HEK293 (cell line): ENCODE measurements around the gene CDKN3.

Source experiments
- CTCF ChIA-PET: fragments of 350-600 bp; formaldehyde crosslinking; extraction: SDS; loops from one replicate; lab custom pipeline; 2021; ENCODE audit warnings: antibody characterized with exemption; lab: Yijun Ruan, JAX
- POLR2A ChIA-PET: fragments of 300-600 bp; formaldehyde crosslinking; extraction: SDS; loops from one replicate; lab custom pipeline; 2020; ENCODE audit warnings: antibody characterized with exemption, inconsistent platforms; lab: Yijun Ruan, JAX
- H3K27ac ChIP-seq: fragments of 200-500 bp; sonication (Bioruptor generic); 2 replicates; pipeline ENCODE4 v1.5.1; 2014; ENCODE audit warnings: low read depth, low read length, control low read depth, inconsistent platforms; ENCODE audit errors: extremely low read depth
- H3K36me3 ChIP-seq, 2 experiments: fragments of 200-500 bp in 1 of 2; sonication (Bioruptor generic) in 1 of 2; 1 replicate in 1 of 2; 2 replicates in 1 of 2; pipeline ENCODE4 v1.5.1; 2014 to 2017; ENCODE audit warnings: inconsistent platforms in 2 of 2, low read length in 2 of 2; ENCODE audit not compliant: control insufficient read depth in 2 of 2, insufficient read depth in 1 of 2
- H3K4me1 ChIP-seq: fragments of 200-500 bp; sonication (Bioruptor generic); 2 replicates; pipeline ENCODE4 v1.5.1; 2014; ENCODE audit warnings: mild to moderate bottlenecking, low read length, inconsistent platforms; ENCODE audit not compliant: control insufficient read depth, insufficient read depth
- H3K4me3 ChIP-seq: 2 replicates; pipeline ENCODE4 v1.5.1; 2011; ENCODE audit warnings: low read depth, mild to moderate bottlenecking, control low read depth, low read length, moderate library complexity
- H3K9me3 ChIP-seq: fragments of 200-500 bp; sonication (Bioruptor generic); 2 replicates; pipeline ENCODE4 v1.5.1; 2014; ENCODE audit warnings: low read depth, low read length, inconsistent platforms; ENCODE audit not compliant: control insufficient read depth, insufficient read depth
- PRDM1 ChIP-seq: fragments of 450-650 bp; formaldehyde crosslinking; IDR thresholded peaks from 2 replicates; pipeline ENCODE4; 2016; ENCODE audit warnings: missing biosample characterization, missing genetic modification characterization
- ZIC2 ChIP-seq: fragments of 450-650 bp; formaldehyde crosslinking; IDR thresholded peaks from 2 replicates; pipeline ENCODE4 v1.5.1; 2016; ENCODE audit warnings: missing biosample characterization, missing genetic modification characterization
- ZNF16 ChIP-seq: fragments of 450-650 bp; formaldehyde crosslinking; IDR thresholded peaks from 2 replicates; pipeline ENCODE4 v1.5.1; 2016; ENCODE audit warnings: low read depth, missing biosample characterization, missing genetic modification characterization
- ZNF175 ChIP-seq: fragments of 450-650 bp; formaldehyde crosslinking; IDR thresholded peaks from 2 replicates; pipeline ENCODE4 v1.5.1; 2016; ENCODE audit warnings: missing biosample characterization, missing genetic modification characterization
- ZNF266 ChIP-seq: fragments of 450-650 bp; formaldehyde crosslinking; IDR thresholded peaks from 2 replicates; pipeline ENCODE4 v1.5.1; 2016; ENCODE audit warnings: missing biosample characterization, missing genetic modification characterization, low read depth
- ZNF391 ChIP-seq: fragments of 450-650 bp; formaldehyde crosslinking; IDR thresholded peaks from 2 replicates; pipeline ENCODE4 v1.5.1; 2016; ENCODE audit warnings: low read depth, missing biosample characterization, missing genetic modification characterization, borderline replicate concordance
- ZNF529 ChIP-seq: fragments of 450-650 bp; formaldehyde crosslinking; IDR thresholded peaks from 2 replicates; pipeline ENCODE4 v1.5.1; 2017; ENCODE audit warnings: missing genetic modification characterization, missing biosample characterization; ENCODE audit not compliant: insufficient replicate concordance
- ZNF544 ChIP-seq: fragments of 450-650 bp; formaldehyde crosslinking; IDR thresholded peaks from 2 replicates; pipeline ENCODE4 v1.5.0; 2017; ENCODE audit warnings: missing biosample characterization, missing genetic modification characterization
- ZNF549 ChIP-seq: fragments of 450-650 bp; IDR thresholded peaks from 2 replicates; pipeline ENCODE4 v1.5.1; 2018; ENCODE audit warnings: missing biosample characterization, missing genetic modification characterization, mild to moderate bottlenecking, inconsistent platforms, moderate library complexity
- ZNF664 ChIP-seq: fragments of 450-650 bp; formaldehyde crosslinking; IDR thresholded peaks from 2 replicates; pipeline ENCODE4 v1.5.1; 2016; ENCODE audit warnings: missing biosample characterization, missing genetic modification characterization
- ZNF768 ChIP-seq: fragments of 450-650 bp; formaldehyde crosslinking; IDR thresholded peaks from 2 replicates; pipeline ENCODE4 v1.5.1; 2018; ENCODE audit warnings: missing biosample characterization, mild to moderate bottlenecking, missing genetic modification characterization
- ZSCAN23 ChIP-seq: fragments of 450-650 bp; formaldehyde crosslinking; IDR thresholded peaks from 2 replicates; pipeline ENCODE4 v1.5.1; 2016; ENCODE audit warnings: missing biosample characterization, missing genetic modification characterization
- TF ChIP-seq, protein P1 (sequence below): fragments of 450-650 bp; formaldehyde crosslinking; IDR thresholded peaks from 2 replicates; pipeline ENCODE4 v1.5.1; 2016; ENCODE audit warnings: missing biosample characterization, missing genetic modification characterization, low read depth
- TF ChIP-seq, protein P2 (sequence below): fragments of 450-650 bp; formaldehyde crosslinking; IDR thresholded peaks from 2 replicates; pipeline ENCODE4; 2016; ENCODE audit warnings: missing biosample characterization, missing genetic modification characterization
- TF ChIP-seq, protein P3 (sequence below): IDR thresholded peaks from 2 replicates; pipeline ENCODE4 v1.6.1; 2011; ENCODE audit warnings: mild to moderate bottlenecking, low read depth, low read length, borderline replicate concordance
- TF ChIP-seq, protein P4 (sequence below): fragments of 450-650 bp; formaldehyde crosslinking; IDR thresholded peaks from 2 replicates; pipeline ENCODE4 v1.5.1; 2016; ENCODE audit warnings: missing biosample characterization, missing genetic modification characterization
- TF ChIP-seq, protein P5 (sequence below): fragments of 450-650 bp; formaldehyde crosslinking; IDR thresholded peaks from 2 replicates; pipeline ENCODE4 v1.5.1; 2016; ENCODE audit warnings: missing biosample characterization, missing genetic modification characterization, borderline replicate concordance

CDKN3 gene

DNA sequence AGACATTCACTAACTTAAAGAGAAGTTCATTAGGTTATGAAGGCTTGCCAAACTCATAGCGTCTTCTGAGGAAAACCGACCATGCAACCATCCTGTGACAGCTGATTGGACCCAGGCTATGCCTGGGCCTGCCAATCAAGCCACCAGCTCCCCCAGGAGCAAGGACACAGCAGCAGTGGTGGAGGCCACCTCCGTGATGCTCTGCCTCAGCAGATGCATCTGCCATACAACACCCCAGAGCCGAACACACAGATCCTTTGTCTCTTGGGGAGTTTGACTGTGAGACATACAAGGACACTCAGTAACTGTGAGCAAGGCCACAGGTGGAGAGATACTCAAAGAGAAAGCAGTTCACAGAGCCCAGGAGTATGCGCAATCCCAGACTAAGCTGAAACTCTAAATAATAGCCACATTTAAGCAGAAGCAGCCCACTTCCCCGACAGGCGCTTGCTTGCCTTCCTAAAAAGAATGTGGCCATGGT, 54.4 kb downstream of the CDKN3 start:
- TF ChIP-seq ZNF768 (no peak), ZNF175 (tag by site-specific recombination) (no peak)
- TF ChIP-seq, all 188 proteins: peak for 0
- no peak overlapping the region for H3K4me3 ChIP-seq
- H3K9me3 ChIP-seq: no peaks in the 10 kb centered on the region
- no peaks in the 10 kb centered on the region; a peak in 1 of 3 replicates for H3K36me3 ChIP-seq
- no peak overlapping the region for H3K27ac ChIP-seq
- H3K4me1 ChIP-seq: 0 out of 2 replicates have a peak, but pooled peaks cover 2% of the 10 kb centered on the region
- CTCF ChIA-PET: interaction anchor here (1.5 kb wide), 1 partner anchor 9 kb away, joined by 4 read pairs; no protein-coding TSS in a partner anchor
- POLR2A ChIA-PET: no interaction called here

DNA sequence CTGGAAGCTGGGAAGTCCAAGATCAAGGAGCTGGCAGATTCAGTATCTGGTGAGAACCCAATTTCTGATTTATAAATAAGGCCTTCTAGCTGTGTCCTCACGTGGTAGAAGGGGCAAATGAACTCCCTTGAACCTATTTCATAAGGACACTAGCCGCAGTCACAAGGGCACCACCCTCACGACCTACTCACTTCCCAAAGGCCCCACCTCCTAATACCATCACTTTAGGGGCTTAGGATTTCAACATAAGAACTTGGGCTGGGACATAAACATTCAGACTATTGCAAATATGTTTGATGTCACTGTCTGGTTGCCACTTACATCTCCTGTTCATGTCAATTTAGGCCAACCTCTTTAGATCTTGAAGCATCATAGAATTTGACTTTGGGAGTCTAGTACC, 55.2 kb downstream of the CDKN3 start:
- H3K4me3 ChIP-seq: no peak overlapping the region
- no peaks in the 10 kb centered on the region for H3K4me1 ChIP-seq
- ChIA-PET POLR2A (interaction anchor here (0.7 kb wide), 1 partner anchor 11 kb away, joined by 3 read pairs; no protein-coding TSS in a partner anchor), CTCF (interaction anchor here (0.6 kb wide), 2 partner anchors 56 to 84 kb away, joined by 3 read pairs; no protein-coding TSS in a partner anchor)
- H3K36me3 ChIP-seq: no peaks in the 10 kb centered on the region; a peak in 1 of 3 replicates
- H3K27ac ChIP-seq: no peak overlapping the region
- TF ChIP-seq, protein P1, sequence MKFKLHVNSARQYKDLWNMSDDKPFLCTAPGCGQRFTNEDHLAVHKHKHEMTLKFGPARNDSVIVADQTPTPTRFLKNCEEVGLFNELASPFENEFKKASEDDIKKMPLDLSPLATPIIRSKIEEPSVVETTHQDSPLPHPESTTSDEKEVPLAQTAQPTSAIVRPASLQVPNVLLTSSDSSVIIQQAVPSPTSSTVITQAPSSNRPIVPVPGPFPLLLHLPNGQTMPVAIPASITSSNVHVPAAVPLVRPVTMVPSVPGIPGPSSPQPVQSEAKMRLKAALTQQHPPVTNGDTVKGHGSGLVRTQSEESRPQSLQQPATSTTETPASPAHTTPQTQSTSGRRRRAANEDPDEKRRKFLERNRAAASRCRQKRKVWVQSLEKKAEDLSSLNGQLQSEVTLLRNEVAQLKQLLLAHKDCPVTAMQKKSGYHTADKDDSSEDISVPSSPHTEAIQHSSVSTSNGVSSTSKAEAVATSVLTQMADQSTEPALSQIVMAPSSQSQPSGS (tag by site-specific recombination): no peak
- no peak for TF ChIP-seq ZNF391 (tag by site-specific recombination)
- TF ChIP-seq, all 188 proteins: peak for 0
- H3K9me3 ChIP-seq: no peaks in the 10 kb centered on the region

DNA sequence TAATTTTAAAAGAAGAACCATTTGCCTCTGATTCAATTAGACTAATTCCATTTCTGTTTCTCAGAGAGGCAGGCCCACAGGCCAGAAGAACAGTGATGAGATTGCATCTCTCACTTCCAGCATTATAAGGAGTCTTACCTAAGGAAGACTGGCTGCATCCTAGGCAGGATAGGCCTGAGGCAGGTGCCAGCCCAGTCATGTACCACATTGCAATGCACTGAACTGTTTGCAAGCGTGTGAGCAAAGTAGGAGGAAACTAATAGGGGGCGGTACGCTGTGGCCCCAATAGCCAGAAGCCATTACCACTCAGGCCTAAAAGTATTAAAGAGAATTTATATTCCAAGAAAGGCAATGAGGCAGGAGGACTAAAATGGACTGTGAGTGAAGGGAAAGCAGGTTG, 56.4 kb downstream of the CDKN3 start:
- Histone ChIP-seq H3K4me1 (no peaks in the 10 kb centered on the region), H3K9me3 (no peaks in the 10 kb centered on the region), H3K4me3 (no peak overlapping the region), H3K27ac (no peak overlapping the region), H3K36me3 (no peaks in the 10 kb centered on the region; a peak in 1 of 3 replicates)
- TF ChIP-seq, protein P2, sequence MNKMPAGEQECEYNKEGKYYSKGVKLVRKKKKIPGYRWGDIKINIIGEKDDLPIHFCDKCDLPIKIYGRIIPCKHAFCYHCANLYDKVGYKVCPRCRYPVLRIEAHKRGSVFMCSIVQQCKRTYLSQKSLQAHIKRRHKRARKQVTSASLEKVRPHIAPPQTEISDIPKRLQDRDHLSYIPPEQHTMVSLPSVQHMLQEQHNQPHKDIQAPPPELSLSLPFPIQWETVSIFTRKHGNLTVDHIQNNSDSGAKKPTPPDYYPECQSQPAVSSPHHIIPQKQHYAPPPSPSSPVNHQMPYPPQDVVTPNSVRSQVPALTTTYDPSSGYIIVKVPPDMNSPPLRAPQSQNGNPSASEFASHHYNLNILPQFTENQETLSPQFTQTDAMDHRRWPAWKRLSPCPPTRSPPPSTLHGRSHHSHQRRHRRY (tag by site-specific recombination): no peak
- no peak for TF ChIP-seq ZNF549 (tag by site-specific recombination)
- TF ChIP-seq, protein P3, sequence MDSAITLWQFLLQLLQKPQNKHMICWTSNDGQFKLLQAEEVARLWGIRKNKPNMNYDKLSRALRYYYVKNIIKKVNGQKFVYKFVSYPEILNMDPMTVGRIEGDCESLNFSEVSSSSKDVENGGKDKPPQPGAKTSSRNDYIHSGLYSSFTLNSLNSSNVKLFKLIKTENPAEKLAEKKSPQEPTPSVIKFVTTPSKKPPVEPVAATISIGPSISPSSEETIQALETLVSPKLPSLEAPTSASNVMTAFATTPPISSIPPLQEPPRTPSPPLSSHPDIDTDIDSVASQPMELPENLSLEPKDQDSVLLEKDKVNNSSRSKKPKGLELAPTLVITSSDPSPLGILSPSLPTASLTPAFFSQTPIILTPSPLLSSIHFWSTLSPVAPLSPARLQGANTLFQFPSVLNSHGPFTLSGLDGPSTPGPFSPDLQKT: no peak
- TF ChIP-seq, protein P4, sequence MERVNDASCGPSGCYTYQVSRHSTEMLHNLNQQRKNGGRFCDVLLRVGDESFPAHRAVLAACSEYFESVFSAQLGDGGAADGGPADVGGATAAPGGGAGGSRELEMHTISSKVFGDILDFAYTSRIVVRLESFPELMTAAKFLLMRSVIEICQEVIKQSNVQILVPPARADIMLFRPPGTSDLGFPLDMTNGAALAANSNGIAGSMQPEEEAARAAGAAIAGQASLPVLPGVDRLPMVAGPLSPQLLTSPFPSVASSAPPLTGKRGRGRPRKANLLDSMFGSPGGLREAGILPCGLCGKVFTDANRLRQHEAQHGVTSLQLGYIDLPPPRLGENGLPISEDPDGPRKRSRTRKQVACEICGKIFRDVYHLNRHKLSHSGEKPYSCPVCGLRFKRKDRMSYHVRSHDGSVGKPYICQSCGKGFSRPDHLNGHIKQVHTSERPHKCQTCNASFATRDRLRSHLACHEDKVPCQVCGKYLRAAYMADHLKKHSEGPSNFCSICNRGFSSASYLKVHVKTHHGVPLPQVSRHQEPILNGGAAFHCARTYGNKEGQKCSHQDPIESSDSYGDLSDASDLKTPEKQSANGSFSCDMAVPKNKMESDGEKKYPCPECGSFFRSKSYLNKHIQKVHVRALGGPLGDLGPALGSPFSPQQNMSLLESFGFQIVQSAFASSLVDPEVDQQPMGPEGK: no peak
- no peak for TF ChIP-seq ZNF391 (tag by site-specific recombination)
- no peak for TF ChIP-seq PRDM1 (tag by site-specific recombination)
- no peak for TF ChIP-seq ZIC2 (tag by site-specific recombination)
- TF ChIP-seq ZNF544 (tag by site-specific recombination): no peak
- TF ChIP-seq ZNF266: no peak
- TF ChIP-seq ZNF664 (tag by site-specific recombination): no peak
- TF ChIP-seq ZSCAN23: no peak
- TF ChIP-seq, protein P5, sequence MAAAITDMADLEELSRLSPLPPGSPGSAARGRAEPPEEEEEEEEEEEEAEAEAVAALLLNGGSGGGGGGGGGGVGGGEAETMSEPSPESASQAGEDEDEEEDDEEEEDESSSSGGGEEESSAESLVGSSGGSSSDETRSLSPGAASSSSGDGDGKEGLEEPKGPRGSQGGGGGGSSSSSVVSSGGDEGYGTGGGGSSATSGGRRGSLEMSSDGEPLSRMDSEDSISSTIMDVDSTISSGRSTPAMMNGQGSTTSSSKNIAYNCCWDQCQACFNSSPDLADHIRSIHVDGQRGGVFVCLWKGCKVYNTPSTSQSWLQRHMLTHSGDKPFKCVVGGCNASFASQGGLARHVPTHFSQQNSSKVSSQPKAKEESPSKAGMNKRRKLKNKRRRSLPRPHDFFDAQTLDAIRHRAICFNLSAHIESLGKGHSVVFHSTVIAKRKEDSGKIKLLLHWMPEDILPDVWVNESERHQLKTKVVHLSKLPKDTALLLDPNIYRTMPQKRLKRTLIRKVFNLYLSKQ (tag by site-specific recombination): no peak
- no peak for TF ChIP-seq ZNF16
- TF ChIP-seq ZNF529 (tag by site-specific recombination): no peak
- ChIA-PET CTCF (interaction anchor here (0.6 to 1.0 kb wide), 2 partner anchors 9 to 916 kb away, joined by 3 read pairs; no protein-coding TSS in a partner anchor), POLR2A (no interaction called here)
